HEK293 (cell line): ENCODE results near the gene IRF8.

Experiments
- CTCF ChIP-seq: fragments of 450-650 bp; formaldehyde crosslinking; IDR thresholded peaks from 2 replicates; pipeline ENCODE4 v1.5.1; 2016; ENCODE audit warnings: missing biosample characterization, missing genetic modification characterization
- PRDM10 ChIP-seq: fragments of 450-650 bp; formaldehyde crosslinking; IDR thresholded peaks from 2 replicates; pipeline ENCODE4 v1.5.1; 2016; ENCODE audit warnings: missing biosample characterization, missing genetic modification characterization
- ZBTB10 ChIP-seq: fragments of 450-650 bp; formaldehyde crosslinking; IDR thresholded peaks from 2 replicates; pipeline ENCODE4 v1.5.1; 2016; ENCODE audit warnings: missing biosample characterization, missing genetic modification characterization
- ZNF202 ChIP-seq: fragments of 450-650 bp; formaldehyde crosslinking; IDR thresholded peaks from 2 replicates; pipeline ENCODE4 v1.5.1; 2016; ENCODE audit warnings: missing biosample characterization, missing genetic modification characterization, borderline replicate concordance
- ZNF23 ChIP-seq: fragments of 450-650 bp; formaldehyde crosslinking; IDR thresholded peaks from 2 replicates; pipeline ENCODE4 v1.5.1; 2016; ENCODE audit warnings: missing biosample characterization, missing genetic modification characterization, borderline replicate concordance
- ZNF701 ChIP-seq: fragments of 450-650 bp; formaldehyde crosslinking; IDR thresholded peaks from 2 replicates; pipeline ENCODE4 v1.5.1; 2016; ENCODE audit warnings: missing biosample characterization, missing genetic modification characterization

- TF ChIP-seq CTCF (tag by site-specific recombination) (no peak), ZBTB10 (no peak), ZNF202 (tag by site-specific recombination) (no peak), ZNF701 (no peak), PRDM10 (tag by site-specific recombination) (no peak), ZNF23 (tag by site-specific recombination) (no peak)
These were observed 71.2 kb downstream of the IRF8 start for GRCh38 chr16:85970016-85970733.
